DMS153 (cell line): ENCODE measurements around the gene NDUFB4.
"Not testable (repeated sequence)": the region's sequence is repeated elsewhere in the genome, so short reads cannot be mapped to it uniquely, and the experiment has no call there.

Experiments used
- DNase-seq: peaks from one replicate; lab custom pipeline; 2025; lab: John Stamatoyannopoulos, UW

Gene NDUFB4

DNA sequence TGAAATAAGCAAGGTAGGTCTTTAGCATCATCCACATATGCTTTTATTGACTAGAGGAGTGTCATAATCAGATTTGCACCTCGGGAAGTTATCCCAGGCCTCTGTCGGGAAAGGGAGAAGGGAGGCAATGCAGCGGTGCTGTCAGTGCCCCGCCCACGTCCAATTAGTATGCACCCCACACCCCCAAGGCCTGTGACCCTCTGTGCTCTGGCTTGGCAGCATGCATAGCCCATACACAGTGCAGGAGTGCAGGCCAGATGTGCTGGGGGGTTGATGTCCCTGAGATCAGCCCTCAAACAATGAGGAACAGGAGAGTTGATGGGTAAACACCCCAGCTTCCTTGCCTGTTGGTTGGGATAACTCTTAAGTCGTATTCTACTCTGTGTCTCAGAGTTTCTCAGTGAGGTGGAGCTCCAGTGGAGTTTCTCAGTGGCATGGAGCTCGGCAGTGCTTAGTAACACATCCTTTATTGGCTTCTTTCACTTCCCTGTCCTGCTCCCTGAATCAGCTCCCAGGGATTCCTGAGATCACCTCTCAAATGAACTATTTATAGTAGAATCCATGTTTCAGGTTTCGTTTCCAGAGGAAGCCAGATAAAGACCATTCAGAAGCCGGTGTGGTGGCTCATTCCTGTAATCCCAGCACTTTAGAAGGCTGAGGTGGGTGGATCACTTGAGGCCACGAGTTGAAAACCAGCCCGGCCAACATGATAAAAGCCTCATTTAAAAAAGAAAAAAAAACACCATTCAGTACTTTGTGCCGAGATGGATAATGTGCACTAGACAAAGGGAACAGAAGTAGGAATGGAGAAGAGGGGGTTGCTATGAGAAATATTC, 26.7 kb upstream of the NDUFB4 start:
- DNase-seq, result no peak

- no peak for DNase-seq
These were observed 24.1 kb upstream of the NDUFB4 start for GRCh38 chr3:120572027-120572426.

- DNase-seq, result no peak
These were observed 8.7 kb upstream of the NDUFB4 start for GRCh38 chr3:120587332-120587975.

GRCh38 chr3:120595788-120596115, 384 bp upstream of the NDUFB4 start:
- DNase-seq, result no peak

- DNase-seq, result no peak
These were observed 702 bp downstream of the NDUFB4 start for GRCh38 chr3:120596853-120597223.

GRCh38 chr3:120597445-120598049, 1.4 kb downstream of the NDUFB4 start:
- no peak for DNase-seq

- no peak for DNase-seq
These were observed 3.1 kb downstream of the NDUFB4 start for GRCh38 chr3:120599211-120599610.

GRCh38 chr3:120601554-120601953, 5.4 kb downstream of the NDUFB4 start:
- DNase-seq, result no peak

DNA sequence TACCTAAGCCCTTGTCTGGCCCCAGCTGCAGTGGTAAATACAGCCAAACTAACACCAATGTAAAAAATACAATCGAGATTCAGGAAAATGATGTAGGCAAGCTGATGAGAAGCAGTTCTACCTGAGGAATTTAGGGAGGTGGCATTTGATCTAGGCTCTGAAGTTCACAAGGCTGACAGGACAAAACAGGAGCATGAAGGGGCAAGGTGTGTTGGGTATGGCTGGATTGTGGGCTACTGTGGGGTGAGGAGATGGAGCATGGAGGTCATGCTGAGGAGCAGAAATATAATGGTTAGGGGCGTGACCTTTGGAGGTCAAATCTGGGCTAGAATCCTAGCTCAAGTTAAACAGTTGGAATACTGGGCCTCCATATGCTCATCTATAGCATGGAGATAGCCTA, 6.5 kb downstream of the NDUFB4 start:
- DNase-seq, result no peak

DNA sequence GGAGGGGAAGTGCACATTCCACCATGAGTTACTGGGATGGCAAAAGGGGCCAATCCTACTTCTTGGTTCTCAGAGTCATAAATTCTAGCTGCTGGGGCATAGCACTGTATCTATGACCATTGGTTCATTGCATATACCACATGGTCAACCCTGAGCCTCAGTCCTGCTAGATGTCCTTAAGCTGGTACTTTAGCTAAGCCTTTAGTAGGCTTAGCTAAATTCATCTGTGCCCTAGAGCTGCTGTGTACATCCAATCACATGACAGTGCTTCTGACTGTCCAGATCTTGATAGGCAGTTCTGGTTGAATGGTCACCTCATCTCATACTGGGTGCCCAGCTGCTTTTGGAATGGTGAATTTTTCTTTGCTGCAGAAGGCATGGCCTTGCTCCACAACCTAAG, 8.2 kb downstream of the NDUFB4 start:
- DNase-seq, result no peak

DNA sequence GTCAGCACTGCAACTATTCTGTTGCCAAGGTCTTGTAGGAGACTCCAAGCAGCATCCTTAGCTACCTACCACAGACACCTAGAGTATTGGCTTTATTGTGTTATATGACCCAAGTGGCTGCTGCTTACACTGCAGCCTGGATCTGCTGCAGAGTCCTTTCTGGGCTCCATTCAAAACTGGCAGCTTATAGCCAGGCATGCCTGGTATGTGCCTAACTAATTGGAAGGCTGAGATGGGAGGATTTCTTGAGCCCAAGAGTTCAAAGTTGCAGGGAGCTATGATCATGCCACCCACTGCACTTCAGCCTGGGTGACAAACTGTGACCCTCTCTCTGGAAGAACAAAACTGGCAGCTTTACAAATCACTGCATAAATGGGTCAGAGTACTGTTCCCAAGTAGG, 8.6 kb downstream of the NDUFB4 start:
- DNase-seq, result no peak

GRCh38 chr3:120608506-120608905, 12.4 kb downstream of the NDUFB4 start:
- no peak for DNase-seq

GRCh38 chr3:120614765-120615164, 18.6 kb downstream of the NDUFB4 start:
- no peak for DNase-seq

GRCh38 chr3:120615847-120616609, 19.9 kb downstream of the NDUFB4 start:
- no peak for DNase-seq

DNA sequence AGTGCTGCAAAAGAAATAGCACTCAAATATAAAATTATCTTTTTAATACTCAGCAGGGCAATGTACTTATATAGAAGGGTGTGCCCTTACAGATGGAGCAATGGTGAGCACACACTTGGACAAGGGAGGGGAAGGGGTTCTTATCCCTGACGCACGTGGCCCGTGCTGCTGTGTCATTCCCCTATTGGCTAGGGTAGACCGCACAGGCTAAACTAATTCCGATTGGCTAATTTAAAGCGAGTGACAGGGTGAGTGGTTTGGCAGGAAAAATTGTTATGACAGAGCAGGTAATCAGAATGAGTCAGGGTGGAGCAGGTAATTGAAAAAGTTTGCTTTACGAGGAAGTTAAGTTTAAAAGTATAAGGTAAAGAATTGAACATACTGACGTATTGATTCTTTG, 20.6 kb downstream of the NDUFB4 start:
- not testable (repeated sequence) for DNase-seq

GRCh38 chr3:120622457-120622856, 26.3 kb downstream of the NDUFB4 start:
- no peak for DNase-seq

GRCh38 chr3:120622870-120623726, 27.0 kb downstream of the NDUFB4 start:
- no peak for DNase-seq

DNA sequence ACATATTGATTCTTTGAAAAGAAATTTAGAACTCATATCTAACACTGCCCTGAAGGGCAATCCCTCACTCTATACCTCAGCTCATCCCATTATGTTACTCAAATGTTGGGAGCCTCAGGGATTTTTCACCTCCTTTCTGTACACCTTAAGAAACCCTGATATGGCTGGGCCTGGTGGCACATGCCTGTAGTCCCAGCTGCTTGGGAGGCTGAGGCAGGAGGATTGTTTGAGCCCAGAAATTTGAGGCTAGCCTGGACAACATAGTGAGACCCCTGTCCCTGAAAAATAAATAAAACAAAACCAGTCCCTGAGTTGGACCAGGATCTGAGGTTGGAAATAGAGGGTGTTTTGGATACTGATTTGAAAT, 27.6 kb downstream of the NDUFB4 start:
- DNase-seq, result no peak

DNA sequence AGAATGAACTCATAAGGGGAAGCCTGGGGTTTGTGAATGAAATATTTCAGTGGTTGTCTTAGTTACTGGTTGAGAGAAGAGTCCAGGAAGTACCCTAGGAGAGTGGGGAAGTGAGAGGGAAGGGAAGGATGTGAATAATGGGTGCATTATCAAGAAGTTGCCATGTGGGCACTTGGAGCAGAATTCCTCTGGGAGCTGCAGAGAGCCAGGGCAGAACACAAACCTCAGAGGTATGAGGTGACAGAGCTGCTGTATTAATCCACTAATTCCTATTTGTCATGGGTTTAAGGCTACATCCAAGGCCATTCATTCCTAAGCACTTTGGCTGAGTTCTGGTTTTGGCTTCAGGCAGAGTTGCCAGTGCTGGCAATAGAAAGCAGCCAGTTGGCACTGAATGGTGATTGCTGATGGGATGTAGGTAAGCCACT, 29.0 kb downstream of the NDUFB4 start:
- DNase-seq, result no peak

DNA sequence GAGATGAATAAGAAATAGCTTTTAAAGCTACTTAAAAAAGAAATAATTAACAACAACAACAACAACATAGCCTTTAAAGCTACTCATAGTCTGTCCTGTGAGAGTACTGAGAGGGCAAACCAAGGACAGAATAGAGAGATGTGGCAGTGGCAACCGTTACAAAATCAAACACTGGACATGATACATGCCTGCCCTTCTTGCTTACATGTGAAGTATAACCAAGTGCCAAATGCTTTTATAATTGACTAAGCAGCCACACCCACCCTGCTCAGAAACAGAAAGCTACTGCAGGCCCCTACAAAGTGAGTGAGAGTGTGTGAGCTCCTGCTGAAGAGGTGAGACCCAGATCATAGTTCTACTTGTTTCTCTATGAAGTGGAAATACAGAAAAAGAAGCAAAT, 38.4 kb downstream of the NDUFB4 start:
- DNase-seq, result no peak

DNA sequence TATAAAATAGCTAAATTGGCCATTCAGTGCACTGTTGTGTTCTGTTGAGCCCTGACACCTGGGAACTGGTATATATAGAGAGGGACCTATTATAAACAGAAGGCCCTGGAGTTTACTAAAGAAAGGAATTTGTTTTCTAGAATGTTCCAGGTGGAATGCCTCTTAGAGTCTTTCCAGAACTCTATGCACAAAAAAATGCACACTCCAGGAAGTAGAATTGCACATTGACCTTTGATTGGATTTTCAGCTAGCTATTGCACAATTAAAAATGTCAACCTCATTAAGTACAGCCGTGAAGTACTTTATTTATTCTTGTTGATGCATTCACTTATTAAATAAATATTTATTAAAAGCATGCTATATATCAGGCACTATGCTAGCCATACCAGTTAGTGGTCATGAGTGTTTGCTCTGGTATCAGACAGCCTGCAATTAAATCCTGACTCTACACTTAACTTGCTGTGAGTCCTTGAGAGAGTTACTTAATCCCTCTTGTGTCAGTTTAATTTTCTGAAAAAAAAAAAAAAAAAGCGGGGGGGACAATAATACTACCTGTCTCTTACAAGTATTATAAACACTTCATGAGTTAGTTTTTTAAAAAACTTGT, 40.8 kb downstream of the NDUFB4 start:
- DNase-seq, result peak; percentile 17
